Heart left ventricle (tissue), 13 donors: ENCODE data around the gene DAPK2.

ENCODE experiments used
- CTCF ChIP-seq, 12 donors: fragments of 200-600 bp; sonication (generic) in 4 of 12; IDR thresholded peaks; one replicate each; pipeline versions ENCODE4 v1.5.0 to v1.8.0; 2018 to 2022; ENCODE audit warnings: antibody characterized with exemption in 12 of 12, mild to moderate bottlenecking in 5 of 12
- POLR2A ChIP-seq, 2 donors: fragments of 450-650 bp; IDR thresholded peaks; one replicate each; pipeline ENCODE4 v1.6.1; 2017; ENCODE audit warnings: antibody characterized with exemption in 2 of 2, mild to moderate bottlenecking in 2 of 2, moderate library complexity in 2 of 2
- donor health status: ischemic (EF 13 %, LVEDD 7.1; RV severe dilation, severe dysfunction).
- donor health status: DM: no; HTN: yes; CAD: no.
- donor health status: DM: no; HTN: no; CAD: no.
- donor health status: ischemic (EF 25% LVEDD 6.9; RV normal size, moderate dysfunction).
- donor health status: ischemic (EF 25% LVEDD 5.7; RV mildly dilated, moderate dysfunction).
- donor health status: ischemic (EF 35%, LVEDD 5.7; RV mildly dilated, moderate dysfunction).
- donor health status: nonischemic (EF 11% LVEDD 7.7; RV severe dilation, severe dysfunction).
- donor health status: DM: yes; HTN: yes; CAD: no.
- donor health status: PGD.
- donor health status: ischemic (EF 29% LVEDD 5.4; RV normal size, mild dysfunction).
- donor health status: nonischemic (EF 23%, LVEDD 6.1; RV moderate dilation, normal function).

DNA sequence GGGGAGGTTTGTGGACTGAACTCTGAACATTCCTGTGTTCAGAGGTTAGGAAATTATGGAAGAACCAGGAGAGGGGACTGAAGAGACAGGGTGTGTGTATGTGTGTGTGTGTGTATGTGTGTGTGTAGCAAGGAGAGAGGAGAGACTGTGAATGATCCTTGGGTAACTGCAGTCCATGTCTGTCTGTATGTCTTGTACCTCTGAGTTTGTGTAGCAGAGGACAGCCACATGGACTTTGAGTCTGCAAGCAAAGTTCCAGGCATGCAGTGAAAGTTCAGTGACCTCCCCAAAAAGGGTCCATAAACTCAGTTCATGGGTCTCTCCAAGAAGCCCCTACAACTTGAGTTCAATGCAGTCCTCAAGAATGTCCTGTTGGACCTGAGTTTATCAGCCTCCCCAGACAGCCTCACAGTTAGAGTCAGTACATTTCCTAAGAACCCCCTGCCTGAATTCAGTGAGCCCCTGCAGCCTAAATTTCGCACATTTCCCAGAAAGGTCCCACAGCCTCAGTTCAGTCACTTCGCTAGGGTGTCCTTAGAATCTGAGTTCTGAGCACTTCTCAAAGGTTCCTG, 184.3 kb downstream of the DAPK2 start:
- no peak for TF ChIP-seq POLR2A (IDR thresholded peaks at IDR 0.05)
- TF ChIP-seq CTCF (IDR thresholded peaks at IDR 0.05), result no peak
